NCI-H1092 (cell line): ENCODE measurements around the gene LUZP2.

Experiments used
- DNase-seq: peaks from one replicate; lab custom pipeline; 2025; lab: John Stamatoyannopoulos, UW

Gene LUZP2

GRCh38 chr11:24496736-24497725 lies at the start of gene LUZP2:
TSS of gene LUZP2 (plus strand) at chr11:24497053.
- DNase-seq, result no peak

GRCh38 chr11:24453129-24453718 lies 43.6 kb upstream of the LUZP2 start:
- no peak for DNase-seq

GRCh38 chr11:24457985-24458384 lies 38.9 kb upstream of the LUZP2 start:
- no peak for DNase-seq

DNA sequence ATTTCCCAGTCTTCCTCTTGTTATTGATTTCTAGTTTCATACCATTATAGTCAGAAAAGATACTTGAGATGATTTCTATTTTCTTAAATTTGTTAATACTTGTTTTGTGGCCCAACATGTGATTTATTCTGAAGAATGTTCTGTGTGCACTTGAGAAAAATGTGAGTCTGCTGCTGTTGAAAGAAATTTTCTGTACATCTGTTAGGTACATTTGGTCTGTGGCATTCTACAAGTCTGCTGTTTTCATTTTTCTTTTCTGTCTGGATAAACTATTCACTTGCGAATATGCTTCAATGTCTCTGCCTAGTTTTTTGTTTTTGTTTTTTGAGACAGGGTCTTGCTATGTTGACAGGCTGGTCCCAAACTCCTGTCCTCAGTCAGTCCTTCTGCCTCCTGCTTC lies 26.4 kb upstream of the LUZP2 start:
- no peak for DNase-seq

- no peak for DNase-seq
Measured at GRCh38 chr11:24471084-24471483, 25.8 kb upstream of the LUZP2 start.

GRCh38 chr11:24478718-24479117 lies 18.1 kb upstream of the LUZP2 start:
- no peak for DNase-seq

DNA sequence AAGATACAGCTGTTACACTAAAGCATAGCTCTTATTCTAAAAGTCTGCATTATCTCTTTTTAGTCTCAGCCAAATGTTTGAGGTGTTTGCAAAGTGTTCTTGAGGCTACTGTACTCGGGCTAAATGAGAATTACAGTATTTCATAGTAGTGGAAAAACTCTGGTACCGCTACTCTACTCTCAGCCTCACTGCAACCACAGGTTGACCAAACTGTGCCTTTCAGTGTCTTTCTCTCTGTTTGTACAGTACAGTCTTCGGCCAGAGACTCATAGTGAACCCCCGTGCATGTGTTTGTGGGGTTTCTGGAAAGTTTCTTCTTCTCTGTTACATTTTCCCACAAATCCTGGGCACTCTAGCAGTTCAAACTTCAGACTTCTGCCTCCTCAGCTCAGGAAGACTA lies 7.4 kb upstream of the LUZP2 start:
- no peak for DNase-seq

DNA sequence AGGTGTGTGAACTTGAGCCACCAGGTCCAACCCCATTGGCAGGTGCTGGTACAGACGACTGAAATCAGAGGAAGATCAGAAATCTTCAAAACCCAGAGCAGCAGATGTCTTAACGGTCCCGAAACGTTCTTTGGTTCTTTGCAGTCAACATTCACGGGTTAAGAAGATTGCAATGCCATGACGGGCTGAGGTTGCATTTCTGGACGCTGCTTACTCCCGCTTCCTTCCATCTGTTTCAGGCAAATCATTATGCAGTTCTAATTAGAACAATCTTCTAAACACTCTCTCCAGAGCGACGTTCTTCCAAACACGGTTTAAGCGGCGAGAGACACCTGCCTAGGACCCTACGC lies 492 bp upstream of the LUZP2 start:
- no peak for DNase-seq

GRCh38 chr11:24497831-24498230 lies 978 bp downstream of the LUZP2 start:
- no peak for DNase-seq

DNA sequence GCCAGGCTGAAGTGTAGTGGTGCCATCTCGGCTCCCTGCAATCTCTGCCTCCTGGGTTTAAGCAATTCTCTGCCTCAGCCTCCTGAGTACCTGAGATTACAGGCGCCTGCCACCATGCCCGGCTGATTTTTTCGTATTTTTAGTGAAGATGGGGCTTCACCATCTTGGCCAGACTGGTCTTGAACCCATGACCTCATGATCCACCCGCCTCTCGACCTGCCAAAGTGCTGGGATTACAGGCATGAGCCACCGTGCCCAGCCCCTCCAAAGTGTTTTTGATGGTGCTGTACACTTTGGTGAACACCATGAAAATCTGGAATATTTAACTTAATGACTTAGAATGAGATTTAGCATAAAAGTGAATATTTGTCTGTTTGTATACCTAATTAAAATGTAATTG lies 5.6 kb downstream of the LUZP2 start:
- no peak for DNase-seq

DNA sequence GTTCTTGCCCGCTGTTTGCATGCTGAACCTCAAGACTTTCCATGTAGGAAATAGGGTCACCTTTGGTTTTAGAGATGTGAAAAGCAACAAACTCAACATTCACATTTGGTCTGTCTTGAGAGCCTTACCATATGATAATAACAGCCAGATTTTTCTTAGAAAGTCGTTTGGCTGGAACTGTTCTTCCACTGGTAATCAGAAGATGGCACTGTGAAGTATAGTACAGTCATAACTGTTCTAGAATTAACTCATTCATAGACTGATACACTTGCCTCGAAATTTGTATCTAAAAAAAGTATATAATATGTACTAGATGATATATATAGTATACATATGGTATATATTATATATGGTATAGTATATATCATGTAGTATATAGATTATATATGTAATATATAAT lies 12.3 kb downstream of the LUZP2 start:
- DNase-seq, result no peak

DNA sequence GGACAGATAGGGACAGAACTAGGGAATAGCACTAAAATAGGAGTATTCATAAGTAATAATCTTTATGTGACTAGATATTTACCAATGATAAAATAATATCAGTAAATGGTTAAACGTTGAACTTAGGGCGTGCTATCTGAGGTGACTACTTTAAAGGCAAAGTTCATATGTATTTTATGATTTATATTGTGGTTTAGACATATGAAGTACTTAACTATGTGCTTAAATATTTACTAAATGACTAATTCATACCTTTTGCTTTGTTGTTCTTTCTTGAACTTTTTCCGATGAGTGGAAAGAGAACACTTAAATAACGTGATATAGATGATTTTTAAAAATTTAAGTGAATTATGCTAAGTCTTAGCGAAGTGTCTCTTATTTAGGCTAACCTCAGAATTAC lies 14.7 kb downstream of the LUZP2 start:
- DNase-seq, result no peak

GRCh38 chr11:24513479-24514218 lies 16.8 kb downstream of the LUZP2 start:
- no peak for DNase-seq

DNA sequence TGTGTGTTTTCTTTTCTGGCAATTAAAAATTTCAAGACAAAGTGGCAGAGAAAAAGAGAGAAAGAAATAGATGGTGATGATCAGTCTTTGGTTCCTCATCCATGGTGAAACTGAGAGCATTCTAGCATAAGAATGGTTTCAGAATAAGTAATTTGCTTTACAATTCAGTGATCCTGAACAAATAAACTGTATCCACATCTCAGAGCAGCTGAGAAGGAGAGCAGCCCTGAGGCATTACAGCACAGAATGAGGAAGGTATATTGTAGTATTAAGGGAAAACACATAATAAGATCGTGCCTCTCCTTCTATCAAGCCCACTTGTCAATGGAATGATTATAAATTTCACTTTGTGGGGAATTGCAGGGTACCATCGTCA lies 17.4 kb downstream of the LUZP2 start:
- no peak for DNase-seq

- DNase-seq, result no peak
Measured at GRCh38 chr11:24515632-24516031, 18.8 kb downstream of the LUZP2 start.

- no peak for DNase-seq
Measured at GRCh38 chr11:24516638-24517037, 19.8 kb downstream of the LUZP2 start.

GRCh38 chr11:24521601-24522000 lies 24.7 kb downstream of the LUZP2 start:
- no peak for DNase-seq

DNA sequence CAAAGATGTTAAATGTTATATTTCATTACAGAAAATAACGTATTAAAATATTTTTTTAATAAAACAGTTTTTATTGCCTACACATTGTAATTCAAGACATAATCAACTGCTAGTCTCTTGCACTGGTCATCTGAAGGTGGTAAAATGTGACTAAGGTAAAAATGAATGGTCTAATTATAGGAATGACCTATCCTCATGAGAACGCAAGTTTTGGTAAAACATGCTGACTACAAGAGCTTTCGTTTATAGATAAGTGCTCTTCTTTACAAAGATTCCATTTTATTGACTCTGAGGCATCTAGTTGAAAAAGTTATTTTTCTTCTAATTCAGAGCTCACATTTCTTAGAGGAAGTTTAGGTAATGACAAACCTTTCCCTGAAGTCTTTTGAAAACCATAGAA lies 27.3 kb downstream of the LUZP2 start:
- no peak for DNase-seq

- DNase-seq, result no peak
Measured at GRCh38 chr11:24531528-24531927, 34.7 kb downstream of the LUZP2 start.

- DNase-seq, result no peak
Measured at GRCh38 chr11:24543771-24544170, 46.9 kb downstream of the LUZP2 start.

DNA sequence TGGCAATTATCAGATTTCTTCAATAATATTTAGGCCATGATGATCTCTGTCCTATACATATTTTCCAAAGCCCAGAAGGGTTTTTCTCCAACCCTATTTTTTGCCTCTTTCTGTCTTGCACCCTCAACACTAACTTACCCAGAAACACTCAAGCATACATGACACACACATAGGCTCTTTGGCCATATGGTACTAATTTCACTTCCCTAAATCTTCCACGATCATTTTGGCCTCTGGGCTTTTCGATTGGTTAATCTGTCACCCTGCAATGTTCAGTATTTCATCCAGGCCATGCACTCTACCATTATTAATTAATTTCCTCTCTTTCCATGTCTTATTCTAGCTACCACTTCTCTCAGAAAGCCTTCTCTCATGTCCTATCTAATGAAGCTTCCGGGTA lies 59.8 kb downstream of the LUZP2 start:
- no peak for DNase-seq

GRCh38 chr11:24559315-24559714 lies 62.5 kb downstream of the LUZP2 start:
- no peak for DNase-seq

GRCh38 chr11:24560324-24560723 lies 63.5 kb downstream of the LUZP2 start:
- DNase-seq, result no peak
